ENCODE data around the gene HOXB9.

DNA sequence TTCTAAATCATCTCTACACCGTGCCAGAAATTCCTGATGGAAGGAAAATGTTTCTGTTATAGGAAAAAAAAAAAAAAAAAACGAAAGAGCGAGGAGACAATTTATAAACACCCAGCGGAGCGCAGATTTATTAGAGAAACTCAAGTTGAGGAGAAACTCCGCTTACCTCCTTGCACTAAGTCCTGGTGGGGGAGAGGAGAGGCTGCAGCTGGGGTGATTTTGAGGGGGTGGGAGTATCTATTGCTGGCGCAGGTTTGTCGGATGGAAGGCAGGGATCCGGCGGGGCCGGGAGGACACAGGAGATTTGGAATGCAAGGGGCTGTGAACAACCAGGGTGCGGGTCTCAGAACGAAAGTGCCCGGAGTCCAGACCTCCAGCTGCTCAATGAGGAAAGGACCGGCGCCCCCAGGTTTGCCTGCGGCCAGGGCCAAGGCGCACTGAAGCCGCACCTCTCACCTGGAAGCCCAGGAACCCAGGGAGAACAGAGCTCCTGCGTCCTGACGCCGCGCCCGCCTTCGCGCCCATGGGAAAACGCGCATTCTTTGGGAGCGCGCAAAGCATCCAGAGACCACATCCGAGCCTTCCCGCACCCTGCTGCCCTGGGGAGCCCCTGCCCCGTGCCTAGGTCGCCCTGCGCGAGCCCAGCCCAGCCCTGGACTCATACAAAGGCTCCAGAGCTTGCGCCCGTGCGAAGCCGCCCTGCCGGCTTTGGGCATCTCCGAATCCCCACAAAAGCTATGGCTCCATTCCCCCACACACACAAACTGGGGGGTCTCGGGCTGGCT is 8.5 kb downstream of the HOXB9 start:
- TF ChIP-seq, protein P1, sequence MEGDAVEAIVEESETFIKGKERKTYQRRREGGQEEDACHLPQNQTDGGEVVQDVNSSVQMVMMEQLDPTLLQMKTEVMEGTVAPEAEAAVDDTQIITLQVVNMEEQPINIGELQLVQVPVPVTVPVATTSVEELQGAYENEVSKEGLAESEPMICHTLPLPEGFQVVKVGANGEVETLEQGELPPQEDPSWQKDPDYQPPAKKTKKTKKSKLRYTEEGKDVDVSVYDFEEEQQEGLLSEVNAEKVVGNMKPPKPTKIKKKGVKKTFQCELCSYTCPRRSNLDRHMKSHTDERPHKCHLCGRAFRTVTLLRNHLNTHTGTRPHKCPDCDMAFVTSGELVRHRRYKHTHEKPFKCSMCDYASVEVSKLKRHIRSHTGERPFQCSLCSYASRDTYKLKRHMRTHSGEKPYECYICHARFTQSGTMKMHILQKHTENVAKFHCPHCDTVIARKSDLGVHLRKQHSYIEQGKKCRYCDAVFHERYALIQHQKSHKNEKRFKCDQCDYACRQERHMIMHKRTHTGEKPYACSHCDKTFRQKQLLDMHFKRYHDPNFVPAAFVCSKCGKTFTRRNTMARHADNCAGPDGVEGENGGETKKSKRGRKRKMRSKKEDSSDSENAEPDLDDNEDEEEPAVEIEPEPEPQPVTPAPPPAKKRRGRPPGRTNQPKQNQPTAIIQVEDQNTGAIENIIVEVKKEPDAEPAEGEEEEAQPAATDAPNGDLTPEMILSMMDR (IDR thresholded peaks at IDR 0.05; ENCODE audit: borderline replicate concordance, extremely low read depth, low read length, poor library complexity, severe bottlenecking) = no peak
- TF ChIP-seq EZH2 (IDR thresholded peaks at IDR 0.05; ENCODE audit: borderline replicate concordance, low read depth, low read length, severe bottlenecking) = no peak
